IPS DF 4.7 (cell line): ENCODE data around the gene IL1RAPL2.
"Not testable (repeated sequence)": the region's sequence is repeated elsewhere in the genome, so short reads cannot be mapped to it uniquely, and the experiment has no call there.

ENCODE experiments used
- DNase-seq: peaks from one replicate; pipeline ENCODE4 v3.0.0-alpha.2; 2013; ENCODE audit warnings: low spot score; ENCODE audit errors: extremely low read depth

The IL1RAPL2 gene

GRCh38 chrX:105765691-105766090 is 1199.7 kb downstream of the IL1RAPL2 start:
- no peak for DNase-seq

- DNase-seq, result no peak
Observed at GRCh38 chrX:105773801-105774200, 1207.8 kb downstream of the IL1RAPL2 start.

- DNase-seq, result no peak
Observed at GRCh38 chrX:105775679-105776078, 1209.7 kb downstream of the IL1RAPL2 start.

GRCh38 chrX:105781804-105782203 is 1215.8 kb downstream of the IL1RAPL2 start:
- DNase-seq, result no peak

- DNase-seq, result not testable (repeated sequence)
Observed at GRCh38 chrX:105796877-105797276, 1230.9 kb downstream of the IL1RAPL2 start.

- DNase-seq, result no peak
Observed at GRCh38 chrX:105803891-105804290, 1237.9 kb downstream of the IL1RAPL2 start.

GRCh38 chrX:105805655-105806054 is 1239.7 kb downstream of the IL1RAPL2 start:
- not testable (repeated sequence) for DNase-seq

- DNase-seq, result no peak
Observed at GRCh38 chrX:105816517-105816916, 1250.5 kb downstream of the IL1RAPL2 start.
